HT-29 (cell line): Measurements from ENCODE around the gene SOX1. TPM values are rescaled to one million over a fixed set of nuclear protein-coding genes. Genes with fewer than 3 reads are reported as not detected.

ENCODE experiments used
- DNase-seq: peaks from one replicate; pipeline ENCODE4 v3.0.0-alpha.2; 2015; ENCODE audit warnings: low spot score
- total RNA-seq: library from RNA; depleted of rRNA; stranded (reverse); fragments of >200 nt; shearing (Covaris generic); gene quantifications from 2 replicates; pipeline ENCODE4 v1.2.3, GENCODE V29; 2014

The SOX1 gene
- total RNA-seq, 1 experiment from 2014 or later = not detected

DNA sequence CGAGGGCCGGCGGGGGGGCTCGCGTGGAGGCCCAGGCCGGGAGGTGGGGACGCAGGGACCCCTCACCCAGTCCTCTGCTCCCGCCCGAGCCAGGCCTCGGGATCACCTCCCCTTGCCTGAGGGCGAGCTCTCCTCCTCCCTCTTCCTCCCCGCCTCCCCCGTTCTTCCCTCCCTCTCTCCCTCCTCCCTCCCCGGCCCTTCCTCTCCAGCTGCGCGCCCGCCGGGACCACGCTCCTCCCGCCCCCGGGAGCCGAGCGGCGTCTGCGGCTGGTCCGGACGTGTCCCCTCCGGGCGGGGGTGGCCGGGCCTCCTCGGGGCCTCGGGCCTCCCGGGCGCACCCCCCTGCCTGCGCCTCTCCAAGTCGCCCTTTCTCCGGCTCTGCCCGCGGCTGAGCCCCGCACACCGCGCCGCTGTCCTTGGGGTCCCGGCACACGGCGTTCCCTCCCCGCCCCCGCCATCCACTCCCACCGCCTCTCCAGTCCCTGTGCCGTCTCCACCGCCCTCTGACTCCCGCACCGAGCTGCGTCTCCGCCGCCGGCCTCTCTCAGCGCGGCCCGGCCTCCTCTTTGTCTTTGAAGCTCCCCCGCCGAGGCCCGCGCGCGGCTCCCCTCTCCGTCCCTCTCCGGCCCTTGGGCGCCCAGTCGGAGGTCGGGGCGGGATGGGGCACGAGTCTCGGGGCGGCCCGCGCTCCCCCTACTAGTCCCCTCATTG, 5.7 kb downstream of the SOX1 start:
- DNase-seq = no peak

GRCh38 chr13:112073245-112074138, 6.5 kb downstream of the SOX1 start:
- no peak for DNase-seq

- no peak for DNase-seq
These were observed 7.4 kb downstream of the SOX1 start for GRCh38 chr13:112074139-112074865.

- DNase-seq = no peak
These were observed 10.8 kb downstream of the SOX1 start for GRCh38 chr13:112077729-112078128.

DNA sequence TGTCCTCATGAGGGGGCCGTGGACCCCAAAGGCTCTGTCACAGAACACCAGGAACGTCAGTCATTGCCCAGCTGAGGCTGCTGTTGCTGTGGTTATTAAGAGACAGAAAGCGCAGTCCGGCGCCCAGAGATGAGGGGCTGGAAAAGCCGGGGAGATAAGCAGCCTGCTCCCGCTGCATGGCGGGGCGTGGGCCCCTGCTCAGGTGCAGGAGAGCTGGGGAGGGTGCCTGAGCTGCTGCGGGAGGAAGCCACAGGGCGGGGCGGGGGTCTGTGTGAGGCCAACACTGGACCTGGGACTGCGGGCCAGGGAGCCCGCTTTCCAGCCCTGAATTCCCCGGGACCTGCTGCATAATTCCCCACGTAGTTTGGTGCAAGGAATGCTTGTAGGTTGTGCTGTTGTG, 11.3 kb downstream of the SOX1 start:
- no peak for DNase-seq

DNA sequence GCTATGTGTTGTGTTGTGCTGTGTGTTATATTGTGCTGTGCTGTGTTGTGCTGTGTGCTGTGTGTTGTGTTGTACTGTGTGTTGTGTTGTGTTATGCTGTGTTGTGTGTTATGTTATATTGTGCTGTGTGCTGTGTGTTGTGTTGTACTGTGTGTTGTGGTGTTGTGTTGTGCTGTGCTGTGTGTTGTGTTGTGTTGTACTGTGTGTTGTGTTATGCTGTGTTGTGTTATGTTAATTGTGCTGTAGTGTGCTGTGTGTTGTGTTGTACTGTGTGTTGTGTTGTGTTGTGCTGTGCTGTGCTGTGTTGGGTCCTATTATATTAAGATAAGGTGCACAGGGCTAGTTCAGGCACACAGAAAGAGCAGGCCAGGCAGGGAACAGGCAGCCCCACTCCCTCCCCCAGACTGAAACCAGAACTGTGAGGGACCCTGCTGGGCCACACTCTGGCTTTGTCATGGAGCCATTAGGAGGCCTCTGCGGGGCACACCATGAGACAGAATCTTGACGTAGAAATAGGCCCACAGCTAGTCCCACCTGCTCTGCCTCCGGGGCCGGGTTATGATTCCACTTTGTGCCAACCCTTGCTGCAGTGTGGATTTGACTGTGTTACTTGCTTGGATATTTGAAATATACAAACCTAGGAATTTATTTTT, 12.1 kb downstream of the SOX1 start:
- no peak for DNase-seq

DNA sequence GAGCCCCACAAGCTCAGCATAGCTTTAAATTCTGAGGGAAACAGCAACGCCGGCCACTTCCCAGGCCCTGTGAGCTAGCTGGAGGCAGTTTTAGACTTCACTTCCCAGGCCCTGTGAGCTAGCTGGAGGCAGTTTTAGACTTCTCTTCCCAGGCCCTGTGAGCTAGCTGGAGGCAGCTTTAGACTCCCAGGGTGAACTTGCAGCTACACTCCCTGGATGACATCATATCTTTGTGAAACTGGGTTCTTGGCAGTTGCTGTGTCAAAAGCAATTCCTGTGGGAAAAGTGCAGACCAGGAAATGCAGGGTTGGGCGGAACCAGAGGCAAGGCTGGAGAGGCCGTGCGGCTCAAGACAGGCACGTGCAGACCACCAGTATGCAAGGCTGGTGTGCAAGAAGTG, 12.7 kb downstream of the SOX1 start:
- no peak for DNase-seq

DNA sequence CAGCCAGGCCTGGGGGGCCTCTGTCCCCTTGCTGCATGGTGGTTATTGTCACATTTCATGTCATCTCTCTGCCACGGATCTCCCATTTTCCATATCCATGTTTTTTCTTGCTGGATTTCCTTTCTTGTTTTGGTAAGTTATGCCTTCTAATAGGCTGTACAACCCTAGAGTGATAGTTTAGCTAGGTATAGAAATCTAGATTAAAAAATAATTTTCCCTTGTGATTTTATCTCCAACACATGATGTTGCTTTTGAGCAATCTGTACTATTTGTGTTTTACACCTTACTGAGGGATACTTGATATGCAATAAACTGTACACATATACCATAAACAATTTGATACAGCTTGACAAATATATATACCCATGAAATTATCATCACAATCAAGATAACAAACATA, 17.0 kb downstream of the SOX1 start:
- DNase-seq = no peak

- no peak for DNase-seq
These were observed 25.5 kb downstream of the SOX1 start for GRCh38 chr13:112092453-112092852.

DNA sequence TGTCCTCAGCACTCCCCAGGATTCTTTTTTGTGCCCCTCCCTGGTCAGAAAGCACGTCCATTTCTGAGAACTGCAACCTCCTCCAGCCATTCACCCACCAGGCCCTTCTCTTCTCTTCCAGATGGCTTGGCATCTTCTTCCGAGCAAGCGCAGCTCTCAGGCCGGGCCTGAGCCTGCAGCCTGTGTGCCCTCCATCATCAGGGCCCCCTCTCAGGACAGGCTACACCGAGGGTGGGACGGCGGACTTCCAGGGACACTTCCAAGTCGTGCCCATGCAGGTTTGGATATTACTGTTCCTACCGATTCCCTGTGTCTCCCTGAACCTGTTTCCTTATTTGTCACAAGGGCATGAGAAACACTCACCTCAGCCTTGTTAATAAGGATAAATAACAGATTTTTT, 28.4 kb downstream of the SOX1 start:
- DNase-seq = no peak

DNA sequence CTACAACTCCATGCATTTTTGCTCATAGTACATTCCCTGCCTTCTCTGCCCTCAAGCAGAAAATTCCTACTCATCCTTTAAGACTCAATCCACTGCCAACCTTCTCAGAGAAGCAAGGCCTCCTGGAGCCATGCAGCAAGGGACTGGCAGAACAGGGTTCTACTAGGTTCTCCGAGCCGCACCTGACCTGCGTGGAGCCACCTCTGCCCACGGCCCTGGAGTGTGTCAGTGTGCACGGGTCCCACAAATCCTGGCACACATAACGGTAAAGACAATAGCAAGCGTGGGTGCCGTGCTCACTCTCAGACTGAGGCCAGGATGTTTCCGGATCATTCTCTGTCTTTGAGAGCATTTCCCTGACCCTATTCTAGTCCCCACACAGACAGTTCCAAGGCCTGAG, 30.0 kb downstream of the SOX1 start:
- DNase-seq = no peak

DNA sequence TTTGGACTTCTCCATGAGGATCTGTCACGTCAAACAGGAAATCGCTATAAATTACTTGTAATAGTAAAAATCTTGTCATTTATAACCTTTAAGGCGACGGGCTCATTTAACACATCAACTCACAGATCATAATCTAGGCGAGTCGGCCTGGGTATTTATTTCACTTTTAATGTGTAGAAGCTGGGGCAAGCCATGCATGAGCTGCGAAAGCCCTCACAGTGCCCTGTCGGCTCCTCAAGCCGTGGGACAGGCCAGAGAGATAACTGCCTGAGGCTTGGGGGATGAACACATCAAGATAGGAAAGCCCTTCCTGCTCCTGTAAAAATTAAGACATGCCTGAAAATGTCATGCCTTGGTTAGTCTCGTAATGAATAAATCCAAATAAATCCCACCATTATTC, 30.8 kb downstream of the SOX1 start:
- no peak for DNase-seq

- no peak for DNase-seq
These were observed 31.8 kb downstream of the SOX1 start for GRCh38 chr13:112098699-112099098.

GRCh38 chr13:112101360-112101930, 34.5 kb downstream of the SOX1 start:
- no peak for DNase-seq

- peak; percentile 40 for DNase-seq
These were observed 35.3 kb downstream of the SOX1 start for GRCh38 chr13:112102243-112102642.

DNA sequence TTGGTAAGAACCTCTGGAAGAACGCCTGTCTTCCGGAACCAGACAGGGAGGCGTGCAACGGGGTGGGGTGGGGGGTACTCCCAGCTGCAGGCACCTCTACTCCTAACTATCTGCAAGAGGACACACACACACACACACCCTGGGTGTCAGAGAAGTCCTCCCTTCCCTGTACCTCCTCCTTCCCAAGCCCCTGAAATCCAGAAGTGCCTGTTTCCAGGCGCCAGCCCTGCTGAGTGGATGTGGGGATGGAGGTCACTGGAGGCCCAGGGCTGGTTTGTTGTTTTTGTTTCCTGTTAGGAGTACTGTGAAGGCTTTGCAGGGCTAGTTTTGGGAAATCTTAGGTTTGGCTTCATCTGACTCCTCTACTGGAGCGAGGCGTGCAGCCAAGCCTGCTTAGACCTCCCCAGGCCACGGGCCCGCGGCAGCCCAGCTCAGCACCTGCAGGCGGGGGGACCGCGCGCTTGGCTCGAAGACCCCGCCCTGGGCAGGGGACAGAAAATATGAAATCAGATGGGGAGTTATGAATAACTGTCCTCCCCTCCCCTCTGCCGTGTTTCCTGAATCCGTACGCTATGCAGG, 36.4 kb downstream of the SOX1 start:
- no peak for DNase-seq

- no peak for DNase-seq
These were observed 37.3 kb downstream of the SOX1 start for GRCh38 chr13:112103961-112104880.

GRCh38 chr13:112104881-112105234, 37.9 kb downstream of the SOX1 start:
- DNase-seq = no peak

DNA sequence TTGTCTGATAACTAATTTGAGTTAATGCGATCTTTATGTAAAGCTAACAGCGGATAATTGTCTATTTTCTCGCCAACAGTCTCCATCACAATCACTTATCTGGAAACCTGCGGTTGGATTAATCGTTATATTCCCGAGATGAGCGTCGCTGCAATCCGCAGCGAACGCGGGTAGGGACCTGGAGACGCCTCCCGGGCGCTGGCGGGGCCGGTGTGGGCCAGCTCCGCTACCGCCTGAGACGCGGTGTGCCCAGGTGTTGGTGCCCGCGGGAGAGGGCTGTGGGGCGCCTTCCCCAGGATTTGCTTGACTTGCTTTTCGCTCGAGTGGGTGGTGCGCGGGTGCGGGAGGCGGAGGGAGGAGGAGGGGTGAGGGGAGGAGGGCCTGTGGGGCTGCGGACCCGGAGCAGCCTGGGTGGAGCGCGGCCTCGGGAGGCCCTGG, 38.3 kb downstream of the SOX1 start:
- no peak for DNase-seq

GRCh38 chr13:112105892-112106291, 38.9 kb downstream of the SOX1 start:
- no peak for DNase-seq
